GM19463 (cell line): ENCODE measurements around the gene MS4A1.
"Not testable (repeated sequence)": the region's sequence is repeated elsewhere in the genome, so short reads cannot be mapped to it uniquely, and the experiment has no call there.

Experiments used
- ATAC-seq: cut with Tn5 transposase; IDR thresholded peaks from one replicate; pipeline ENCODE4 v1.9.1; 2021; ENCODE audit warnings: mild to moderate bottlenecking, moderate library complexity; ENCODE audit not compliant: unreplicated experiment

Gene MS4A1

GRCh38 chr11:60455531-60456042, at the start of gene MS4A1:
TSS of gene MS4A1 (plus strand) at chr11:60455847. CDS start at chr11:60462375, 6,528 bp downstream.
- ATAC-seq, result peak; percentile 82

GRCh38 chr11:60420015-60420414, 35.6 kb upstream of the MS4A1 start:
- no peak for ATAC-seq

- no peak for ATAC-seq
Observed at GRCh38 chr11:60422609-60423008, 33.0 kb upstream of the MS4A1 start.

DNA sequence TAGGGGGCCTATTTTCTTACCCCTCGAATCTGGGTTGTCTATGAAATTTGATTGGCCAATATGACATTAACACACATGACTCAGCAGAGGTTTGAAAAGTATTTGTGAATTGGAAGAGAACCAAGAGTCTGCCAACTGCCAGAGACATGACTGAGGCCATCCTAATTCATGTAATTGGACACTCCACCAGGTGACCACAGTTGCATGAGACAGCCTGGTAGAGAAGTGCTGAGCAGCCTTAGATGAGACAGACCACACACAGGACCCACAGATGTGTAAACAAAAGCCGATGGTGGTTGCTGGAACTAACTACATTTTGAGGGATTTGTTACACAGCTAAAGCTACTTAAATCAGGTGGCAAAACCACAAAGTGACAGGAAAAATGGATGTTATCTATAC, 27.1 kb upstream of the MS4A1 start:
- ATAC-seq, result no peak

DNA sequence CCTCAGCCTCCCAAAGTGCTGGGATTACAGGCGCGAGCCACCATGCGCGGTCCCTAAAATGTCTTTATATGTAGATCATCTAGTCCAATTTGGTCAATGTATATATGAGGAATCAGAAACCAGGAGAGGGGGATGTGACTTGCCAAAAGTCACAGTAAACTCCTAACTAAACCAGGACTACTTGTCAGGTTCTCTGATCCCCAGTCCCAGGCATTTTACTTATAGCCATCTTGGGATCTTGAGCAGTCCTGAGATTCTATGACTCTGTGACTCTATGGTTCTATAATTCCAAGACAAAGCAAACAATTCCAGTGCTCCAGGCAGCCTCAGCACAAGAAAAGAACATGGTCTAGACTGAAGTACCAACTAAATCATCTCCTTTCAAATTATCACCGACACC, 26.4 kb upstream of the MS4A1 start, which contains the start of gene MS4A5:
MS4A5 (plus strand) TSS at position 301 of the 400 bp plus-strand sequence. CDS start 103 bp downstream, outside the sequence.
- no peak for ATAC-seq

DNA sequence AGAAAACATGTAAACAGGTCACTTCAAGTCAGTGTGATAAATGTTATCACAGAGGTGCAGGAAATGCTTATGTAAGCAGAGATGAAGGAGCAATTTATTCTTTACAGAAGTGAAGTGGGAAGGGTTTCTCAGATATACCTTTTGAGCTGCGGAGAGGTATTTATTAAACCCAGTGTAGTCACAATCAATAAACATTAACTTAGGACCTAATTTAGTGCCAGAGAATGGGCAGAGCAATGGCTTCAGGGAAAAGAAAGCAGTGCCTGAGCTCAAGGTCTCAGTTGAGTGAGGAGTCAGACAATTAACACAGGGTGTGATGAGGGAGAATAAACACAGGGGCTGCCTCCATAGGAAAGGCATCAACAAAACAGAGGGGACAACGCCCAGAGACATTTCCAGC, 24.4 kb upstream of the MS4A1 start:
- no peak for ATAC-seq

DNA sequence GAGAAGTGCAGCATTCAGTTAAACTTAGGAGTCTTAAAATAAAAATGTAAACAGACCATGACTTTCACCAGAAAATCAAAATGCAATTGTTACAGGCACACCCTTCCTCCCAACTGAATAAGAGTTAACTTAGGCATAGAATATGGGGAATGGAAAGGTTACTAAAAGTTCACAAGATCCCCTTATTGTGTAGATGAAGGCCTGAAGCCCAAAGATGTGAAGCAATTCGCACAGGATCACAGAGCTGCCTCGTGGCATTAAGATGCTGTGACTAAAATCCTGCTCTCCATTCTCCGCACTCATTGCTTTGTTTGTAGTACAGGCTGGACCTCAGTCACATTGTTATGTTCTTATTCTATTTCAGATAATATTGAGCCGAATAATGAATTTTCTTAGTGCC, 22.2 kb upstream of the MS4A1 start:
- no peak for ATAC-seq

- ATAC-seq, result no peak
Observed at GRCh38 chr11:60447070-60447469, 8.6 kb upstream of the MS4A1 start.

GRCh38 chr11:60447846-60448245, 7.8 kb upstream of the MS4A1 start:
- no peak for ATAC-seq

GRCh38 chr11:60451185-60451584, 4.5 kb upstream of the MS4A1 start:
- not testable (repeated sequence) for ATAC-seq

- ATAC-seq, result no peak
Observed at GRCh38 chr11:60454212-60454611, 1.4 kb upstream of the MS4A1 start.

DNA sequence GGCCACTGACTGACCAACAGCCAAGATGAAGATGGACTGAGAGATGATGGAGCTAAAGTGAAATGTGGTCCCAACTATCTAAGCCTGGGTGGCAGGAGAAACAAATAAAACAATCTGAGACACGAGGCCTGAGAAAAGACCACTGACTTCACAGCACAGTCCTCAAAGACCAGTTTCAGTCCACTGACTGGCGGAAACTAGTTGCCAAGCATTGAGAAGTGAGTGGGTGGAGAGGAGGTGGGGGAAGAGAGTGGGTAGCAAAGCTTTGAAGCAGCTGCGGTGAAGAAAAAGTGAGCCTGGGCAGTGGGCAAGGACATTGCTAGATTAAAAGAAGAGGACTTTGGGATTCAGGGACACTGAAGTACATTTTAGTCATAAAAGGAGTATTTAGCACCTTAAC, 1.9 kb downstream of the MS4A1 start:
- ATAC-seq, result peak; percentile 36

DNA sequence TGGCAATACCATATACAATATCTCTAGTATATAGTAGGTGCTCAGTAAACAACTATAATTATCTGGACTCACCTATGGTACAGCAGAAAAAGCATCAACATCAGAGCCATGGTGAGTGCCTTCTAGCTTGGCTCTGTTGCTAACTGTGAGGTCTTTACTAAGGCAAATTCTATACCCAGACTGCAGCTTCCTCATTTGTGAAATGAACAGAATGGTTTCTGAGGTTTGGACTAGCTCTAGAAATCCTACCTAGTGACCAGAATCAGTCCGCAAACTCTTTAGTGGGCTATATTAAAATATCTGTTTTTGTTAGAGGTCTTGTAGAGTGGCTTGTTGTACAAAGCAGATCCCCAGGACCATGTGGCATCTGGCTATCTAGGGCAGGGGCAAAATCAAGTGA, 3.7 kb downstream of the MS4A1 start:
- ATAC-seq, result no peak

DNA sequence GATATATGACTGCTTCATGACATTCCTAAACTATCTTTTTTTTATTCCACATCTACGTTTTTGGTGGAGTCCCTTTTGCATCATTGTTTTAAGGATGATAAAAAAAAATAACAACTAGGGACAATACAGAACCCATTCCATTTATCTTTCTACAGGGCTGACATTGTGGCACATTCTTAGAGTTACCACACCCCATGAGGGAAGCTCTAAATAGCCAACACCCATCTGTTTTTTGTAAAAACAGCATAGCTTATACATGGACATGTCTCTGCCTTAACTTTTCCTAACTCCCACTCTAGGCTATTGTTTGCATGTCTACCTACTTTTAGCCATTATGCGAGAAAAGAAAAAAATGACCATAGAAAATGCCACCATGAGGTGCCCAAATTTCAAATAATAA, 13.2 kb downstream of the MS4A1 start:
- ATAC-seq, result no peak

DNA sequence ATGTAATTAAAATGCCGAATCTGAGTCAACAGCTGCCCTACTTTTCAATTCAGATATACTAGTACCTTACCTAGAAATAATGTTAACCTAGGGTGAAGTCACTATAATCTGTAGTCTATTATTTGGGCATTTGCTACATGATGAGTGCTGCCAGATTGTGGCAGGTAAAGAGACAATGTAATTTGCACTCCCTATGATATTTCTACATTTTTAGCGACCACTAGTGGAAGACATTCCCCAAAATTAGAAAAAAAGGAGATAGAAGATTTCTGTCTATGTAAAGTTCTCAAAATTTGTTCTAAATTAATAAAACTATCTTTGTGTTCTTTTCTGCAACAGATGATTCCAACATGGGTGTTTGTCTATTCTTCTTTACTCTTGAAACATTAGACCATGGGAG, 14.1 kb downstream of the MS4A1 start:
- ATAC-seq, result no peak

DNA sequence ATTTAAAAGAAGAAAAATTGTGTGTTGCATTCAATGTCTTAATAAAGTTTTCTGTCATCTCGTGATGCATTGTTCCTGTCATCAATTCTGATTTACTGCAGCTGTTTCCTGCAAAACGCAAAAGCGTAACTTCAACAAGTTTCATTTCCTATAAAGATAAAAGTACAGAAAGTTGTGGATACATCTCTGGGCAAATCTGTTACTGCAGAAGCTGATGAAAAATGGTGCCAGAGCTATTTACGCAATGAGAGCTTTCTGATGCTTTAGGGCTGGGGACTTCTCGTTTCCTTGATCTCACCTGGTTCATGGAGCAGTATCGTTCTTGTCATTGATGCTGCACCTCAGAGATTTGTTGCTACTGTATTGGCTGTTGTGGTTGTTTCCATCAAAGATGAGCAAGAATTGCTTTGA, 21.4 kb downstream of the MS4A1 start:
- no peak for ATAC-seq

- no peak for ATAC-seq
Observed at GRCh38 chr11:60482361-60482760, 26.7 kb downstream of the MS4A1 start.

DNA sequence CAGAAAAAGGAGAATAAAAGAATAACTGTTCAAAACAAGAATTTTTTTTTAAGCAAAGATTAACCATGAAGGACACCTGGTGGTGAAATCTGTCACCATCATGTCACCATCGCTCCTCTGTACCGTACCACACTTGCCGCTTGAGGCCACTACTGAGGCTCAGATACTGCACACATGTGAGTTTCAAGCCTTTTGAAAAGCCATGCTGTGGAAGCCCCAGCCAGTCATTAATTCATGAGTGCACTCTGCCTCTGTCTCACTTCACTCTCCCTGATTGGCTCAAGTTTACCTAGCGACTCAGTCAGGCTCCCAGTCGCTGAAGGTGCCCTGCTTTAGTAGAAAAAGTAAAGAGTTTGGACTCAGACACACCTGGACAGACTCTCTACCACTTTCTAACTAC, 30.3 kb downstream of the MS4A1 start:
- peak; percentile 100 for ATAC-seq

DNA sequence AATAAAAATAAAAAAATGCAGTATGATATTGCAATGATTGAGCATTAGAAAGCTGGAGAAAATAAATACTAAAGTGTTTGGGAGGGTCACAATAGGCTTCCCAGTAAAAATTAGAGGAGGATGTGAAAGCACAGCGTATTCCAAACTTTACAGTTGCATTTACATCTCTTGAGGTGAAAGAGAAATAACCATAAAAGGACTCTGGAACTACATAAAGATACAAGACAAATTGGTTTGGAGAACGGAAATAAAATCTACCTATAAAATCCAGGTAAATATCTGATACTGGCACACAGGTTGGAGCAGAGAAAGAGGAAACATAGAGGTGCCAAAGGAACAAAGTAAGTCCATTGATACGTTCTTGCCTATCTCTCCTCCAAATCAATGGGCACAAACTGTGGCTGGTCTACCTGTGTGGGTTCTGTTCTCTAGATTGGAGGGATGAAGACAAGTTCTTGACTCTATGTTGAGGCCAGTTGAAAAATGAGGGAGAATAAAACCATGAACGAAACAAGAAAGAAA, 36.9 kb downstream of the MS4A1 start, which contains the start of gene MS4A12:
MS4A12 (plus strand) TSS at position 291 of the 522 bp plus-strand sequence. CDS start 4,541 bp downstream, outside the sequence.
- no peak for ATAC-seq

DNA sequence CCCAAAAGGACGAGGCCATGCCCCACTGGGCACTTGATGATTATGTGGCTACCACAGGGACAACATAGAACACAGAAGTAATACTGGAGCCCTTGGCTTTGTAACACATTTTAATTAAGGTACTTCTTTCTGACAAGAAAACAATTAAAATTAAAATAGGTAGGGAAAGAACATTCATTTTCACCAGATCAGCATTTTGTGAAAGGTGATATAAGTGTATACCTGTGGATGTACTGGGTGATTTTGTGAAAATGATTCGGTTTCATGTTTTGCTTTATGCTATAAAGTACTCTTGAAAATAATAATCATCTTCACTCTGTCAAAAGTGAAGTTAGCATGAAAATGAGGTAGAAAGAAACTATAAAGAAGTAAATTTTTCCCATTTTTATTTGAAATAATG, 37.8 kb downstream of the MS4A1 start:
- no peak for ATAC-seq

DNA sequence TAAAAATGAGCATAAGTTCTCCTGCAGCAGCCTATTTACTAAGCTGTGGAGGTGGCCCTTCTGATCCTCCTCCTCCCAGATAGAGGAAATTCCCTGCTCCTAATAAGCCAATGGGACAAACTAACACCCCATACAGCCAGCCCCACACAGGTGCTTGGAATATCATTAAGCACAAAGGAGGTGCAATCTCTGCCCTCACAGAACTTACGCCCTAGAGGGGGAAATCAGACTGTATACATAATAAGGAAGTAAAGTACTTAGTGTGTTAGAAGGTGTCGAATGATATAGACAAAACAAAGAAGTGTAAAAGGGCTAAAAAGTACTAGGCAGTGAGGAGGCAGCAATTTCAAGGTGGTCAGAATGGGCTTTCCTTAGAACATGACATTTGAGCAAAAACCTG, 42.8 kb downstream of the MS4A1 start:
- ATAC-seq, result no peak

DNA sequence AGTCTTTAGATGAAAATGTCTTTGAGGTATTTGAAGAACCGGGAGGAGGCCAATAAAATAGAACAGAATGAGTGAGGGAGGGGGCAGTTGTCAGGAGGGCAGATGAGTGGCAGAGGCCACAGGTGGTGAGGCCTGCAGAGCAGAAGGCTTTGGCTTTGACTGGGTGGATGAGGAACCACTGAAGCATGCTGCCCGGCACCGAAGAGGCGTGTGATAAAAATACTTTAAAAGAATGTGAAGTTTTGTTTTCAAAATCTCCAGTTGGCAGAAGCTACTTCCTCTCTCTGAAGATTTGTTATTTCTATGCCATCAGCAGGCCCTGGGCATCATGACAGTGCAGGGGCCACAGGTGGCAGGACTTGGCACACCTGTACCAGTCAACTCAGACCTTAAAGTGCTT, 43.2 kb downstream of the MS4A1 start:
- no peak for ATAC-seq

DNA sequence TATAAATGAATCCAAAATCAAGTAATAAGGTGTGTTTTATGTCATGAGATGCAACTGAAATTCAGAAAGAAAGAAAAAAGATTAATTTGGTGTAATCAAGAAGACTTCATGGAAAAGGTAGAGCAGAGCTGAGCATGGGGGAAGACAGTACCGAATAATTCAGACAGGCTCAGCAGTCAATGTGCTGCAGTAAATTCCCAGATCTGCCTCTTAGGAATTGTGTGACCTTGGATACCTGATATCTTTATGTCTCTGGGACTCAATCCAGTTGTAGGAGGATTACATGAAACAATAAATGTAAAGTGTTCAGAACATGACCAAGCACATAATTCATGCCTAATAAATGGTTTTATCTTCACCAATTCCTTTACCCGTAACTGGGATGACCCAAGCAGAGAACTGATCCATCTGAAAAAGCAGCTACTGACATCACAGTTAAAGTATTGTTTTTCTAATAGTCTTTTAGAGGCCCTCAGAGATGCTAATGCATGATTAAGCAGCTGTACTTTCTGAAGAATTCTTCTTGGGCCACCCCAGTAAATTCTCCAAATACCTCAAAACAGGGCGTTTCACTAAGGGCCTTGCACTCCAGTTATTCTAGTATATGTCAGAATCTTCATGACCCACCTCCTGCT, 44.7 kb downstream of the MS4A1 start:
- no peak for ATAC-seq
